ENCODE results near the gene ZNF653. TPM values are rescaled to one million over a fixed set of nuclear protein-coding genes. Genes with fewer than 3 reads are reported as not detected.
A peak's percentile ranks its signal among the peaks of the same experiment; 100 is the strongest.

Gene ZNF653
- total RNA-seq, 1 donor from 2014 or later: 14.1 TPM

GRCh38 chr19:11481534-11482383 is 23.9 kb downstream of the ZNF653 start:
- DNase-seq (peak; percentile 58), ATAC-seq (ENCODE audit: low read depth) (peak; percentile 79)
- Mint-ChIP-seq H3K4me1 (peaks cover 30% of the 10 kb centered on the region), H3K9me3 (no peaks in the 10 kb centered on the region), H3K4me3 (peak overlapping the region; percentile 74), H3K36me3 (ENCODE audit: low read depth) (peaks cover 8% of the 10 kb centered on the region), H3K27me3 (peaks cover 25% of the 10 kb centered on the region), H3K27ac (peak overlapping the region; percentile 41)
- TF ChIP-seq CTCF (IDR thresholded peaks at IDR 0.05): no peak
- intact Hi-C loops (cut with micrococcal nuclease): loop anchor here (1.0 to 5.0 kb wide), 8 partner anchors 24 to 444 kb away; partner anchors contain the start of genes ODAD3, PRKCSH and ZNF653
- CTCF ChIA-PET: interaction anchor here (0.7 to 3.1 kb wide), 19 partner anchors 14 to 446 kb away, joined by 3 to 27 read pairs (median 5); partner anchors contain the start of genes EPOR, SWSAP1, TSPAN16 and ZNF653
- POLR2A ChIA-PET: interaction anchor here (0.6 to 2.8 kb wide), 10 partner anchors 46 to 188 kb away, joined by 3 to 21 read pairs (median 4); partner anchors contain the start of genes ECSIT, ODAD3, PRKCSH and SWSAP1

GRCh38 chr19:11480715-11481533 is 24.7 kb downstream of the ZNF653 start, which contains the start of gene ELAVL3:
TSS of gene ELAVL3 (minus strand) at chr19:11481046. CDS start at chr19:11480608, 438 bp downstream.
- H3K4me3 Mint-ChIP-seq: peak within 1 kb of the TSS; percentile 74
- ATAC-seq (ENCODE audit: low read depth) (no peak), DNase-seq (no peak)
- ChIA-PET CTCF (interaction anchor here (0.8 to 3.1 kb wide), 2 partner anchors 98 to 101 kb away, joined by 3 to 27 read pairs; no protein-coding TSS in a partner anchor), POLR2A (interaction anchor here (0.9 to 2.8 kb wide), 2 partner anchors 59 to 106 kb away, joined by 3 to 21 read pairs; partner anchors contain the start of gene SWSAP1)
- H3K36me3 Mint-ChIP-seq (ENCODE audit: low read depth): peaks cover 8% of the 10 kb centered on the region
- intact Hi-C loops (cut with micrococcal nuclease): loop anchor here (5.0 kb wide), 2 partner anchors 344 to 444 kb away; no protein-coding TSS in a partner anchor
- peaks cover 30% of the 10 kb centered on the region for H3K4me1 Mint-ChIP-seq
- no peak within 1 kb of the TSS for H3K27ac Mint-ChIP-seq
- no peak for TF ChIP-seq CTCF (IDR thresholded peaks at IDR 0.05)
- H3K9me3 Mint-ChIP-seq: no peaks in the 10 kb centered on the region
- peaks cover 25% of the 10 kb centered on the region for H3K27me3 Mint-ChIP-seq

- ChIA-PET CTCF (interaction anchor here (3.1 kb wide), 1 partner anchor 100 kb away, joined by 27 read pairs; no protein-coding TSS in a partner anchor), POLR2A (interaction anchor here (2.8 kb wide), 1 partner anchor 105 kb away, joined by 21 read pairs; the partner anchor contains the start of gene SWSAP1)
- no peak overlapping the region for H3K27ac Mint-ChIP-seq
- peaks cover 28% of the 10 kb centered on the region for H3K4me1 Mint-ChIP-seq
- H3K9me3 Mint-ChIP-seq: no peaks in the 10 kb centered on the region
- no peak for TF ChIP-seq CTCF (IDR thresholded peaks at IDR 0.05)
- intact Hi-C loops (cut with micrococcal nuclease): loop anchor here (5.0 kb wide), 2 partner anchors 343 to 443 kb away; no protein-coding TSS in a partner anchor
- H3K27me3 Mint-ChIP-seq: peaks cover 25% of the 10 kb centered on the region
- ATAC-seq (ENCODE audit: low read depth) (no peak), DNase-seq (no peak)
- peaks cover 7% of the 10 kb centered on the region for H3K36me3 Mint-ChIP-seq (ENCODE audit: low read depth)
- no peak overlapping the region for H3K4me3 Mint-ChIP-seq
Observed at GRCh38 chr19:11479898-11480714, 25.5 kb downstream of the ZNF653 start.

- ATAC-seq (ENCODE audit: low read depth) (no peak), DNase-seq (no peak)
- CTCF ChIA-PET: no interaction called here
- H3K27ac Mint-ChIP-seq: no peak overlapping the region
- peaks cover 28% of the 10 kb centered on the region for H3K4me1 Mint-ChIP-seq
- H3K36me3 Mint-ChIP-seq (ENCODE audit: low read depth): peaks cover 4% of the 10 kb centered on the region
- no peaks in the 10 kb centered on the region for H3K9me3 Mint-ChIP-seq
- intact Hi-C loops (cut with micrococcal nuclease): no loop called here
- POLR2A ChIA-PET: no interaction called here
- no peak overlapping the region for H3K4me3 Mint-ChIP-seq
- no peak for TF ChIP-seq CTCF (IDR thresholded peaks at IDR 0.05)
- peaks cover 25% of the 10 kb centered on the region for H3K27me3 Mint-ChIP-seq
Observed at GRCh38 chr19:11479090-11479897, 26.3 kb downstream of the ZNF653 start.
